HG03159 (cell line): ENCODE measurements around the gene P2RX6.
"Not testable (repeated sequence)": the region's sequence is repeated elsewhere in the genome, so short reads cannot be mapped to it uniquely, and the experiment has no call there.

Experiments used
- ATAC-seq: cut with Tn5 transposase; IDR thresholded peaks from one replicate; pipeline ENCODE4 v1.9.1; 2021; ENCODE audit warnings: mild to moderate bottlenecking, moderate library complexity; ENCODE audit not compliant: unreplicated experiment

P2RX6 gene

GRCh38 chr22:21051145-21051830 lies 36.3 kb downstream of the P2RX6 start:
- ATAC-seq, result no peak

- ATAC-seq, result no peak
These were observed 37.0 kb downstream of the P2RX6 start for GRCh38 chr22:21051831-21052400.

GRCh38 chr22:21052715-21053459 lies 37.9 kb downstream of the P2RX6 start:
- no peak for ATAC-seq

DNA sequence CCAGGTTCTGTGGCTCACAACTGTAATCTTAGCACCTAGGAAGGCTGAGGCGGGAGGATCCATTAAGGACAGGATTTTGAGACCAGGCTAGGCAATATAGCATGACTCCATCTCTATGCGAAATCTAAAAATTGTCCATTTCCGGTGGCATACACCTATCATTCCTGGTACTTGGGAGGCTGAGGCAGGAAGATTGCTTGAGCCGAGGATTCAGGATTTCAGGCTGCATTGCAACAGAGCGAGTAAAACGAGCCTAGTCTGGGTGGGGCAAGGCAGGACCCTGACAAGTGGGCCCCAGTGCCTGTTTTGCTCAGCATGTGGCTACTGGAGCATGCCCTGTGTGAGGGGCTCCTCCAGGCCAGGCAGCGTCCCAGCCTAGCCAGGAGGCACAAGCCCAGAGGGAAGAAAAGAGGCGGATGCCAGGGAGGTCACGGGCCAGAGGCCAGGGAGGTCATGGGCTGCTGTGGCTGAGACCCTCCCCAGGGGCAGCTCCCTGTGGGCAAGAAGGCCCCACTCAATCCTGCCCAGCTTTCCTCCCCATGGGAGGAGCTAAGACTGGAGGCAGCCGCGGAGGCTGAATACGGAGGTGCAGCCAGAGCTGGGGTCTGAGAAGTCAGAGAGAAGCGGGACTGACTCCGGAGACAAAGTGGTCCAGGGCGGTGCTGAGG lies 39.2 kb downstream of the P2RX6 start:
- no peak for ATAC-seq

DNA sequence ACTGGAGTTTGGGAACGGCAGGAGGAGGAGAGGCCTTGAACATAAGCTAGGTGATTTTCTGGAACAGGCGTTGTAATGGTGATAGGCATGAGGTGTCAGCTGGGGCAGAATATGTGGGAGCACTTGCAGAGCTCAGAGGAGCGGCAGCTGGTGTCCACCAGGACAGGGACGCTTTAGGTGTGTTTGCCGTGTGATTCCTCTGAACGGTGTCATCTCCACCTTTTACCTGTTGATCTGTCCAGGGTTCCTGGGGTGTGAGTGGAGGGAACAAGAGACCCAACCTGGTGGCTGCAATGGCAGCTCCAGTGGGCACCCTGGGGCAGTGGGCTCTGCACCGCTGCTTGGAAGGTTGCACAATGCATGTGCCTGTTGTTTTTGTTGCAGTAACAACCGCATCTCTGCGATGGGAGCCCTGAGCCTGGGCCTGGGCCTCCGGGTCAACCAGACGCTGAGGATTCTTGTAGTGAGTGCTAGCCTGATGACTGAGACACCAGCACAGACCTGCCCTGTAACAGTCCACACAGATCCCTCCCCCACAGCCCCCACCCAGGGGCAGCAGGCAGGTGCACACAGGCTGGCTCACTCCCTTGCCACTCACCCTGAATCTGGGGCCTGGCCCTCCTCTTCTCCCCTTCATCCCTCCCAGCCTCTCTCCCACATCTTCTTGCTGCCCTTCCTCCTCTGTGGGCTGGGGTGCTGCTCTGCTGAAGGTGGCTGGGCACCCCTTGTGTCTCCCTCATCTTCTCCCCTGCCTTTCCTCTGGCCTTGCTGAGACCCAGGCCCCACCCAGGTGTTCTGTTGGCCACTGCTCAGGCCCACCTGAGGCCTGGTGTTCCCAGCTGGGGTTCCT lies 40.0 kb downstream of the P2RX6 start:
- no peak for ATAC-seq

DNA sequence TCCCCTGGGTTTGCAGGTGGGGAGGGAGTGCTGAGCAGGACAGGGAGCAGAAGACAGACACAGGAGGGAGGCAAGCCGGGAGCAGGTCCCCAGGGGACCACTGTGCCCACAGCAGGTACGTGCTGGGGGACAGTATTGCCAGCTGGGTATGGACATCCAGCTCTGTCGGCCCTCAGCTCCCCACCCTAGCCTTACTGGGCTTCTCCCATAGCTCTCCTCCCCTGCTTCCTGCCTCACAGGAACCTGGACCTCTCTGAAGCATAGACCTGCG lies 40.5 kb downstream of the P2RX6 start:
- no peak for ATAC-seq

GRCh38 chr22:21055880-21056319 lies 40.9 kb downstream of the P2RX6 start:
- ATAC-seq, result no peak

- not testable (repeated sequence) for ATAC-seq
These were observed 45.4 kb downstream of the P2RX6 start for GRCh38 chr22:21060363-21060762.

DNA sequence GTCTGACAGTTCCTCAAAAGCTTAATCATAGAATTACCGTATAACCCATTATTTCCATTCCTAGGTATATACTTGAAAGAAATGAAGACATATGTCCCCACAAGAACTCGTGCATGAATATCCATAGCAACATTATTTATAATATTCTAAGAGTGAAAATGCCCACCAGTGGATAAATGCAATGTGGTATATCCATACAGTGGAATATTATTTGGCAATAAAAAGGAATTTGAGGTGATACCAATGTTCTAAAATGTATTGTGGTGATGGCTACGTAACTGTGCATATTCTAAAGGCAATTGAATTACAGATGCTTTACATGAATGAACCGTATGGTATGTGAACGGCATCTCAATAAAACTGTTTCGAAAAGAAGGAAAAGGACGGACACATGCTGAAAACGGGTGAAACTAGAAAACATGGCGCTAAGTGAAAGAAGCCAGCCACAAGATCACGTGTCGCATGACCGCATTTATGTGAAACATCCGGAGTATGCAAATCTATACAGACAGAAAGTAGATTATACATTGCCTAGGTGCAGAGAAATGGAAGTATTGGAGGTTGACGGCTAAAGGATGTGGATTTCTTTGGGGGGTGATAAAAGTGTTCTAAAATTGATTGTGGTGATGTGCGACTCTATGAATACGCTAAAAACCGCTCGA lies 46.8 kb downstream of the P2RX6 start:
- ATAC-seq, result not testable (repeated sequence)

- ATAC-seq, result not testable (repeated sequence)
These were observed 49.5 kb downstream of the P2RX6 start for GRCh38 chr22:21064425-21064824.

- ATAC-seq, result no peak
These were observed 50.2 kb downstream of the P2RX6 start for GRCh38 chr22:21064917-21065864.

DNA sequence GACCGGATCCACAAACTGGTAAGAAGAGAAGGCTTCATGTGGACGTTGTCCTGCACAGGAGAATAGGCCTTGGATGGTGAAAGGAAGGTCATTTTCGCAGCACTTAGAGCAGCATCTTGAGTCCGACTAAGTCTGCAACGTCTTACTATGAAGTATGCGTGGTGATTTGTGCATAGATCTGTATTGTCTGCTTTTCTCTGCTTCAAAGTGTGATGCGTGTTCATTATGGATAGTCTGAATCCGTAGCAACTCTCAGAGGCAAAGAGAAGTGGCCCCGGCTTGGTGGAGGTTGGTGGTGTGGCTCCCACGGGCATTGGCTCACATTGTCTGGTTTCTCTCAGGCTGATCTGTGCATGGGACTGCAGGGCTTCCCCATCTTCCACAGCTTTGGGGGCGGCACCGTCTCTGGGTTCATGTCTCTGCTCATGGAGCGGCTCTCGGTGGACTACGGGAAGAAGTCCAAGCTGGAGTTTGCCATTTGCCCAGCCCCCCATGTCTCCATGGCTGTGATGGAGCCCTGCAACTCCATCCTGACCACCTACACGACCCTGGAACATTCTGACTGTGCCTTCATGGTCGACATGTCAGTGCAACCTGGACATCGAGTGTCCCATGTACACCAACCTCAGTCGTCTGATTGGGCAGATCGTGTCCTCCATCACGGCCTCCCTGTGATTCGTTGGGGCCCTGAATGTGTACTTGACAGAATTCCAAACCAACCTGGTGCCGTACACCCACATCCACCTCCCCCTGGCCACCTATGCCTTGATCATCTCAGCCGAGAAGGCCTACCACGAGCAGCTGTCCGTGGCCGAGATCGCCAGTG lies 52.3 kb downstream of the P2RX6 start:
- no peak for ATAC-seq

GRCh38 chr22:21067901-21068680 lies 53.1 kb downstream of the P2RX6 start:
- ATAC-seq, result no peak

DNA sequence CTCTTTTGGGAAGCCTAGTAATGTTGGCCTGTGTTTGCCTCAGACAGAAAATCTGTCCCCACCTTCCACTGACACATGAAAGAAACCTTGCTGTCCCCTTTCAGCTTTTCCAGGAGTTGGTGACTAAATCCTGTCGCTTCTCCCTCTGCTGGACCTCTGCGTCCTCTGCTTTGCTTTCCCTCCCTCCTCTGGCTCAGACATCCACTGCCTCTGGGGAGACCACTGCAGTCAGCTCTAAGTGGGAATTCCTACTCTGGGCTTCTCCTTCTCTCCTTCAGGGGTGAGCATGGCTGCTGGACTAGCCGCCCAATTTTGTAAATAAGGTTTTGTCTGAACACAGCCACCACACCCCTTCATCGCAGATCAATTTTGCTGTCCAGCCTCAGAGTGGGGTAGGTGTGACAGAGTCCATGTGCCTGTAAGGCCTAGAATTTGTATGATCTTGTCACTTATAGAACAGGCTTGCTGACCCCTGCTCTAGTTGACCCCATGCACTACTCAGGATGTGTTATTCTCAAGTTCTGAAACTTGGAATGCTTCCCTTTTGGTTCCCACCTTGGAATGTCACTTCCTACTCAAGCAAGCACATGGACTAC lies 53.8 kb downstream of the P2RX6 start:
- no peak for ATAC-seq

DNA sequence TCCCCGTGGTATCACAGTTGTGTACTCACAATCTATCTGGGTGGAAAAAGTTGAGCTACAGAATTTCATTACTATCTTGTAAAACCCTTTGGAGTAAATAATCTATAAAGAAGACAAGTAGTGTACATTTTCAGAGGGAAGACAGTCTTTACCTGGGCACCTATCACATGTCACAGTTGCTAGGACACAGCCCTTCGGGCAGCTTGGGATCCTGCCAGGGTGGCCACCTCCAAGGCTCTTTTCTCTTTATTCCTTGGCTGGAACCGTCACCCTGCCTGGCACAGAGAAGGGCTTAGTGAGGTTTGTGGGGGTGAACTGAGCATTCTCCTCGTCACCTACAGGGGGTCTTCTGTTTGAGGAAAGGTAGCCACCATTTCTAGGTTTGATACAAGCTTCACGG lies 54.4 kb downstream of the P2RX6 start:
- no peak for ATAC-seq

DNA sequence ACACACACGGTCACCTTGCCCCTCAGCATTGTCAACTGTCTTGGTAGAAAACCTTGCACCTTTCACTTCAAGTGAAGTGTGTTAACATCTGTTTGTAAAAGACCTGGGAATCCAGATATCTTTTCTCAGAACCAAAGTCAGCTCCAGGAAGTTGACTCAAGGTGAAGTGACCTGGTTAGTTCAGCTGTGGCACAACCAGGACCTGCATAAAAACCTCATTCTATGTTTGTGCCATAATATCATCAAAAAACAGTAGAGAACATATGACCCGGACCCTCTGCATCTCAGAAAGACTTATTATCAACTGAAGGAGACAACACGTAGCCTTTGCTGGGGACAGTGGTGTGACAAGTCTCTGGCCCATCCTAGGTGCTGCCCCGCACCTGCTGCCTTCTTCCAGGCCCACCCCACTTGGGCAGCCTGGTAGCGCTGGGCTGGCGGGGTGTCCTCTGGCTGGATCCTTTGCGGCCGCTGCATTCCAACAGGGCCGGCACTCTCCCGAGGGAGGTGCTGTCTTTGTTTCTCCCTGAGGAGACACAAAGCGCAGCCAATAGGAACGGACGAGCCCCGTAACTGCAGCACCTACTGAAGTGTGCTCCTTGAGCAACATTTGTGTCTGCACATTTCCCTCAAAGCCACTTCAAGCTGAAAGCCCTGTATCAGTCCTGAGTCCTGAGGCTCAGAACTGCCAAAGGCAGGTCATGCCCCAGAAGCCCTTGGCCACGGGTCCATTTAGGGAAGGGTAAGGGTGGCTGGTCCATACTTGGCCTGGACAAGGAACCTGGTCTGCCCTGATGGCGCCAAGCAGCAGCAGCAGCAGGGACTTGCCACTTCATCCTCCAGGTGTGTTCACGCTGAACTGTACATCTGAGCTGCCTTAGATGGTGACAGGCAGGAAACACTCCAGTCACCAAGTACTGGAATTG lies 56.0 kb downstream of the P2RX6 start:
- ATAC-seq, result no peak
